ENCODE data around the gene TET3. TPM values are rescaled to one million over a fixed set of nuclear protein-coding genes. Genes with fewer than 3 reads are reported as not detected.

The TET3 gene
- total and polyA plus RNA-seq, 2 donors (not counting 1 experiment from before 2014, with no cell fraction given): 2.1 to 3.1 TPM

- H3K27ac ChIP-seq (ENCODE audit: insufficient read depth, low read length): no peak overlapping the region
- H3K9ac ChIP-seq (ENCODE audit: insufficient read depth, low read length): no peak overlapping the region
- H3K4me3 ChIP-seq (replicated peaks in 1 of 4; ENCODE audit: control extremely low read depth in 1 of 4, insufficient read depth in 1 of 4, low read depth in 3 of 4, low read length in 4 of 4): no peak overlapping the region
- H3K27me3 ChIP-seq (ENCODE audit: control insufficient read depth, insufficient read depth, low read length): no peaks in the 10 kb centered on the region
- no peaks in the 10 kb centered on the region for H4K20me1 ChIP-seq (ENCODE audit: control insufficient read depth, extremely low read depth, insufficient read depth, low read length)
- no peaks in the 10 kb centered on the region for H3K4me1 ChIP-seq (ENCODE audit: control insufficient read depth, extremely low read depth, insufficient read depth, low read length)
- TF ChIP-seq CTCF (conservative IDR thresholded peaks at IDR 0.05 in 1 of 2, IDR thresholded peaks at IDR 0.05 in 1 of 2; ENCODE audit: low read depth in 1 of 2, low read length in 2 of 2) (no peak), EZH2 (IDR thresholded peaks at IDR 0.05; ENCODE audit: low read length, missing control alignments) (no peak)
- no peaks in the 10 kb centered on the region for H3K79me2 ChIP-seq (ENCODE audit: control insufficient read depth, insufficient read depth, low read length)
- no peak overlapping the region for H3K4me2 ChIP-seq (ENCODE audit: extremely low read depth, insufficient read depth, low read length)
- peak; percentile 64 to 70 for DNase-seq (ENCODE audit: low read depth in 2 of 2)
- peaks cover 10% of the 10 kb centered on the region for H3K36me3 ChIP-seq (ENCODE audit: control insufficient read depth, insufficient read depth, low read length)
- no peaks in the 10 kb centered on the region for H3K9me3 ChIP-seq (ENCODE audit: control insufficient read depth, insufficient read depth, low read depth, low read length)
- H2AFZ ChIP-seq (ENCODE audit: low read length): no peak overlapping the region
Observed at GRCh38 chr2:73952499-73953446, 31.9 kb upstream of the TET3 start.

GRCh38 chr2:73956218-73956865 lies 28.4 kb upstream of the TET3 start:
- Histone ChIP-seq H3K4me3 (replicated peaks in 1 of 4; ENCODE audit: control extremely low read depth in 1 of 4, insufficient read depth in 1 of 4, low read depth in 3 of 4, low read length in 4 of 4) (no peak overlapping the region), H2AFZ (ENCODE audit: low read length) (no peak overlapping the region), H4K20me1 (ENCODE audit: control insufficient read depth, extremely low read depth, insufficient read depth, low read length) (no peaks in the 10 kb centered on the region), H3K9me3 (ENCODE audit: control insufficient read depth, insufficient read depth, low read depth, low read length) (no peaks in the 10 kb centered on the region), H3K27me3 (ENCODE audit: control insufficient read depth, insufficient read depth, low read length) (no peaks in the 10 kb centered on the region), H3K9ac (ENCODE audit: insufficient read depth, low read length) (no peak overlapping the region), H3K27ac (ENCODE audit: insufficient read depth, low read length) (no peak overlapping the region), H3K79me2 (ENCODE audit: control insufficient read depth, insufficient read depth, low read length) (no peaks in the 10 kb centered on the region), H3K4me1 (ENCODE audit: control insufficient read depth, extremely low read depth, insufficient read depth, low read length) (no peaks in the 10 kb centered on the region), H3K4me2 (ENCODE audit: extremely low read depth, insufficient read depth, low read length) (no peak overlapping the region), H3K36me3 (ENCODE audit: control insufficient read depth, insufficient read depth, low read length) (peaks cover 8% of the 10 kb centered on the region)
- DNase-seq (ENCODE audit: low read depth in 2 of 2): no peak
- TF ChIP-seq CTCF (conservative IDR thresholded peaks at IDR 0.05 in 1 of 2, IDR thresholded peaks at IDR 0.05 in 1 of 2; ENCODE audit: low read depth in 1 of 2, low read length in 2 of 2) (no peak), EZH2 (IDR thresholded peaks at IDR 0.05; ENCODE audit: low read length, missing control alignments) (no peak)

- Histone ChIP-seq H3K4me1 (ENCODE audit: control insufficient read depth, extremely low read depth, insufficient read depth, low read length) (no peaks in the 10 kb centered on the region), H3K27me3 (ENCODE audit: control insufficient read depth, insufficient read depth, low read length) (no peaks in the 10 kb centered on the region)
- no peak for DNase-seq (ENCODE audit: low read depth in 2 of 2)
Observed at GRCh38 chr2:73961274-73961673, 23.4 kb upstream of the TET3 start.

More at GRCh38 chr2:73961274-73961673, 23.4 kb upstream of the TET3 start:
- H3K4me2 ChIP-seq (ENCODE audit: extremely low read depth, insufficient read depth, low read length): no peak overlapping the region
- H3K9me3 ChIP-seq (ENCODE audit: control insufficient read depth, insufficient read depth, low read depth, low read length): no peaks in the 10 kb centered on the region
- peaks cover 8% of the 10 kb centered on the region for H3K36me3 ChIP-seq (ENCODE audit: control insufficient read depth, insufficient read depth, low read length)
- H3K27ac ChIP-seq (ENCODE audit: insufficient read depth, low read length): no peak overlapping the region
- TF ChIP-seq CTCF (conservative IDR thresholded peaks at IDR 0.05 in 1 of 2, IDR thresholded peaks at IDR 0.05 in 1 of 2; ENCODE audit: low read depth in 1 of 2, low read length in 2 of 2) (no peak), EZH2 (IDR thresholded peaks at IDR 0.05; ENCODE audit: low read length, missing control alignments) (no peak)
- no peak overlapping the region for H3K4me3 ChIP-seq (replicated peaks in 1 of 4; ENCODE audit: control extremely low read depth in 1 of 4, insufficient read depth in 1 of 4, low read depth in 3 of 4, low read length in 4 of 4)
- no peaks in the 10 kb centered on the region for H4K20me1 ChIP-seq (ENCODE audit: control insufficient read depth, extremely low read depth, insufficient read depth, low read length)
- H2AFZ ChIP-seq (ENCODE audit: low read length): no peak overlapping the region
- H3K9ac ChIP-seq (ENCODE audit: insufficient read depth, low read length): no peak overlapping the region
- H3K79me2 ChIP-seq (ENCODE audit: control insufficient read depth, insufficient read depth, low read length): no peaks in the 10 kb centered on the region
